Smooth muscle cell of the brain vasculature (primary cell): Measurements from ENCODE around the gene ARID1B.

ENCODE experiments used
- DNase-seq: peaks from one replicate; pipeline ENCODE4 v3.0.0-alpha.2; 2012; ENCODE audit warnings: low read depth, low spot score

The ARID1B gene

GRCh38 chr6:157221049-157221816 lies 444.1 kb downstream of the ARID1B start:
- no peak for DNase-seq

- DNase-seq, result no peak
Measured at GRCh38 chr6:157221817-157222175, 444.6 kb downstream of the ARID1B start.

- DNase-seq, result no peak
Measured at GRCh38 chr6:157222201-157222981, 445.2 kb downstream of the ARID1B start.

- no peak for DNase-seq
Measured at GRCh38 chr6:157223021-157223430, 445.8 kb downstream of the ARID1B start.

- no peak for DNase-seq
Measured at GRCh38 chr6:157223511-157223910, 446.3 kb downstream of the ARID1B start.

- no peak for DNase-seq
Measured at GRCh38 chr6:157224178-157224950, 447.2 kb downstream of the ARID1B start.

- DNase-seq, result no peak
Measured at GRCh38 chr6:157224951-157225574, 447.9 kb downstream of the ARID1B start.

- DNase-seq, result no peak
Measured at GRCh38 chr6:157225575-157225995, 448.4 kb downstream of the ARID1B start.

GRCh38 chr6:157226026-157226625 lies 448.9 kb downstream of the ARID1B start:
- no peak for DNase-seq

- no peak for DNase-seq
Measured at GRCh38 chr6:157226761-157227160, 449.6 kb downstream of the ARID1B start.

GRCh38 chr6:157227202-157228166 lies 450.3 kb downstream of the ARID1B start:
- no peak for DNase-seq

- no peak for DNase-seq
Measured at GRCh38 chr6:157228426-157229131, 451.4 kb downstream of the ARID1B start.

GRCh38 chr6:157229132-157229618 lies 452.0 kb downstream of the ARID1B start:
- no peak for DNase-seq

GRCh38 chr6:157229713-157230112 lies 452.5 kb downstream of the ARID1B start:
- DNase-seq, result no peak

GRCh38 chr6:157230910-157231309 lies 453.7 kb downstream of the ARID1B start:
- no peak for DNase-seq

GRCh38 chr6:157232161-157232895 lies 455.1 kb downstream of the ARID1B start:
- DNase-seq, result no peak

GRCh38 chr6:157233156-157233555 lies 456.0 kb downstream of the ARID1B start:
- no peak for DNase-seq

- DNase-seq, result no peak
Measured at GRCh38 chr6:157233686-157234085, 456.5 kb downstream of the ARID1B start.

GRCh38 chr6:157235600-157236039 lies 458.4 kb downstream of the ARID1B start:
- DNase-seq, result no peak
